Measurements from ENCODE around the gene MAGED2.

DNA sequence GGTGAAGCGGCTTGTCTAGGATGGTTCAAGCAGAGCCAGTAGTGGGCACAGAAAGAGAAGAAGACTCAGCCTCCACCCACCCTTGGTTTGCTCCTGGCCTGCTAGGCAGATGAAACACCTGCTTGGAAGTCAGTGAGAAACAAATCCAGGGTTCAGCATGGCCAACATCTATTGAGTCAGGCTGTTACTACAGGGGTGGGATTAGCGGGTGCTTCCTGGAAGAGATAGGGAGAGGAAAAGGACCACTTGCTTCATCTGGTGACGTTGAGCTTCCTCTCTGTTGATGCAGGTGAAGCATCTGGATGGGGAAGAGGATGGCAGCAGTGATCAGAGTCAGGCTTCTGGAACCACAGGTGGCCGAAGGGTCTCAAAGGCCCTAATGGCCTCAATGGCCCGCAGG lies 3.0 kb downstream of the MAGED2 start:
- no peak for TF ChIP-seq POLR2AphosphoS5 (IDR thresholded peaks at IDR 0.05; ENCODE audit: low read depth, low read length)
- TF ChIP-seq POLR2A (IDR thresholded peaks at IDR 0.05; ENCODE audit: low read depth, low read length), result no peak
- no peak for TF ChIP-seq TAF1 (IDR thresholded peaks at IDR 0.05; ENCODE audit: borderline replicate concordance, low read depth, low read length)
